HG03442 (cell line): ENCODE measurements around the gene TNPO3.
A peak's percentile ranks its signal among the peaks of the same experiment; 100 is the strongest.
"Not testable (repeated sequence)": the region's sequence is repeated elsewhere in the genome, so short reads cannot be mapped to it uniquely, and the experiment has no call there.

Source experiments
- ATAC-seq: cut with Tn5 transposase; IDR thresholded peaks from one replicate; pipeline ENCODE4 v1.9.1; 2021; ENCODE audit warnings: mild to moderate bottlenecking, moderate library complexity; ENCODE audit not compliant: unreplicated experiment

Gene TNPO3

DNA sequence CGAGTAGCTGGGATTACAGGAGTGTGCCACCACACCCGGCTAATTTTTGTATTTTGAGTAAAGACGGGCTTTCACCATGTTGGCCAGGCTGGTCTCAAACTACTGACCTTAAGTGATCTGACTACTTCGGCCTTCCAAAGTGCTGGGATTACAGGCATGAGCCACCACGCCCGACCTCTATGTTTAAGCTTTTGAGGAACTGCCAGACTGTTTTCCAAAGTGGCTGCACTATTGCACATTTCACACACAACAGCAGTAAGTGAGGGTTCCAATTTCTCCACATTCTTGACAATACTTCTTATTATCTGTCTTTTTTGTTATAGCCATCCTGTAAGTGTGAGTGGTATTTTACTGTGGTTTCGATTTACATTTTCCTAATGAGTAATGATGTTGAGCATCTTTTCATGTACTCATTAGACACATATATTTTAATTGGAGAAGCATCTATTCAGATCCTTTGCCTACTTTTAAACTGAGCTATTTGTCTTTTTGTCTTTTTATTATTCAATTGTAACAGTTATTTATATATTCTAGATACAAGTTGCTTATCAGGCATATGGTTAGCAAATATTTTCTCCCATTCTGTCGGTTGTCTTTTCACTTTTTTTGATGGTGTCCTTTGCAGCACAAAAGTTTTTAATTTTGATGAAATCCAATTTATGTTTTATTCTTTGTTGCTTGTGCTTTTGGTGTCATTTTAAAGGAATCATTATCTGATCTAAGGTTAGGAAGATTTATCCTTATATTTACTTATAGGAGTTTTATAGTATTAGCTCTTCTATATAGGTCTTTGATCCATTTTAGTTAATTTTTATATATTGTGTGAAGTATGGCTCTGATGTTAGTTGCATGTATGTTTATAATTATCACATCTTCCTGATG lies 130.0 kb downstream of the TNPO3 start:
- ATAC-seq = no peak

DNA sequence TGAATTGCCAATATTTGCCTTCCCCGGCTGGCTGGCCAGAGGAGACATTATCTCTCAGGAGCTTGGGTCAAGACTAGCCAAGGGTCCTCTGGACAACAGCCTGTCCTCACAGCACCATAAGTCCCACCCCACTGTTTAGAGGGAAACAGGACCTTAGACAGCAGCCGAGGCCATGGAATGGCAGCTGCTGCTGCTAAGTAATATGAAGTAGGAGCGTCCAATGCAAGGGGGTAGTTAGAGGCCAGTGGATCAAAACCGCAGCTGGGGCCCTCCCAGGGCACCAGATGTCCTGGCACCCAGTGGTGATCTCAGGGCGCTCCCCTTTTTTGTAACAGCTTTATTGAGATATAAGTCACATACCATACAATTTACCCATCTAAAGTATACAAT lies 131.5 kb downstream of the TNPO3 start:
- ATAC-seq = no peak

DNA sequence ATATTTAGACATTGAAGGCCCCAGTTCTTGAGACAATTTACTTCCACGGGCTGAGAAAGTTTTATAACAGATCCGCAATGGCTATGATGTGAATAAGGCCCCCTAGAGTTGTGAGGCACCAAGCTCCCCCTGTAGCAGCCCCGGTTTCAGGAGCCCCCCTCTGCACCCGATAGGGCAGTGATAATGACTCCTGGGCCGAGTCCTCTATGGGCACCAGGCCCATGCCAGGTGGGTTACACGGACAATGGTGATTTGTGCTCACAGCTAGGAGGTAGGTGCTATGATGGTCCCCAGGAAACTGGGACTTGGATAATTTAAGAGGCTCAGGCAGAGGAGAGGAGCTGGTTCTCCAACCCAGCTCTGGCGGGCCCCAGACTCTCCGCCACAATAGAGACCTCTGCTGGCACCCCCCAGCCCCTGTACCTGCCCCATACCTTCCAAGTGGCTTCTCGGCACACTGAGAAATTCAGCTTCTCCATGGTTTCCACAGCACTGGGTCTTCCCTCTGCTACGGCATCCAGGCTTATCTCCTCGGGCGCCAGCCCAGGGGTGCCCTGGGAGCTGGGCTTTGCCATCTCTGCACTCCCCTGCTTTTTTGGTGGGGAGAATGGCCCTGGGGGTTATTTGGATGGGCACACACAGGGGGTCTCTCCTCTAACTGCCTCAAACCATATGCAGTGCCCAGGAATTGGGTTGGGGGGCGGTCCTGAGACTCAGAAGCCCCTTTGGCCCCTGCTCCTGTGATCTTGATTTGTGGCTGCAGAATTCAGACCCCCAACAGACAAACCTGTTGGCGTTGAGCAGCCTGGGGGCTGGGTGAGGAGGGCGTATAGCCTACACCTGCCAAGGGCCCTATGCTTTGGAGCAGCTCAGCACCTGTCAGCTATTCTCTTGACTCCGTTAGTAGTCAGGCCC lies 132.2 kb downstream of the TNPO3 start:
- ATAC-seq = no peak

- no peak for ATAC-seq
Observed at GRCh38 chr7:128921866-128922440, 133.0 kb downstream of the TNPO3 start.

DNA sequence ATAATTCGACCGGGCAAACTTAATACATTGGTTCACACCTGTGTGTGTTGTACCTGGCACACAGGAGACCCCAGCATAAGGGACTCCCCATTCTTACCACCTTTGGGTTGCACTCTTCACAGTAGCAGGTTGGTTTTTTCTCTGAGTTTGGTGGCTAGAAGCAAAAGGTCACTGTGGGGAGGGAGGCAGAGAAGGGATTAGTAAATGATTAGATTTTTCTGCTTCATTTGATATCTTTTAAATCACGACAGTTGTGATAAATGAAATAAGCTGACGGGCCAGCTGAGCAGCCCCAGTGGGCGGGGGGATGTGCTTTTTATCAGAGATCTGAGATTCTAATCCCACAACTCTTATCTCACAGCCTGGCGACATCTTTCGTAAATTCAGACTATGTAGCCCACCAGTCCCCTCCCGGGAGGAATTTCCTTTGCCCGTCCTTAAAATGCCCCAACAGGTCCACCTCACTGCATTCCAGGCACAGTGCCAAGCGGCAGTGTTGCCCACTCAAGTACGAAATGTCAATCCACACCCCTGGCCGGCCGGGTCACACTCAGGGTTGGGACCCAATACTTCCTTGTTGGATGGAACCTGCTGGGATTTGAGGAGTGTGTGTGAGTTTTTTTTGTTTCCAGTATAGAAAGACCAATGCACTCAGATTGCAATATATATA lies 133.9 kb downstream of the TNPO3 start:
- ATAC-seq = no peak

GRCh38 chr7:128919881-128920799 lies 134.8 kb downstream of the TNPO3 start:
- no peak for ATAC-seq

DNA sequence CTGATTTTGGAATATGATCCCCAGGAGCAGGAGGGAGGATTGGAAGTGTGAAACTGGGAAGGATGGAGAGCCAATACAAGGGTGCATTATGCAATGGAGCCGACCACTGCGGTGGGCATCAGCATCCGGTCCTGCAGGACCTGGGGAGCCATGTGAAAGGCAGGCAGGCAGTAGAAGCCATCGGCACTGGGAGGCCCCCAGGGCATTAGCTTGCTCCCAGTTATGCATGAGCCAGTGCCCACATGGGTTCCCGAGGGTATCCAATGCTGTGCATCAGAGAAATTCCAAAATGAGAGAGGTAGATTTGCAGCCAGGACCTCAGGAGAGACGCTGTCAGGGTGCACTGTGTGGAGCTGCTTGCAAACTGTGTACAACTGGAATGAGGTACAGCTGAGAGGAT lies 135.7 kb downstream of the TNPO3 start:
- no peak for ATAC-seq

- no peak for ATAC-seq
Observed at GRCh38 chr7:128918016-128918665, 136.8 kb downstream of the TNPO3 start.

DNA sequence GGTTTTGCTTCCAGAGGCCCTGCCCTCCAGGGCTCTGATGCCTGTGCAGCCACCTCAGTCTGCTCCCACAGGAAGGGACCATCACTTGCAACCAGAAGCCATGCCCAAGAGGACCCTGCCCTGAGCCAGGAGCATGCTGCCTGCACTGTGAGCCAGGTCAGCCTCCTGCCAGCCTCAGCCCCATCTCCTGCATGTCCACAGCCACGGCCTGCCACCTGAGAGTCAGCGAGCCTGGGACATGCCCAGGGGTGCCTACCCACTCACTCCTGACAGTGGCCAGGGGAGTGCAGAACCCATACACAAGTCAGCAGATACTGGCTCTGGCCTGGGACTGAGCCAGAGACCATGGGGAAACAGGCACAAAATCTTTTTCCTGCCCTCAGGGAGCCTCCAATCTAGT lies 137.8 kb downstream of the TNPO3 start:
- no peak for ATAC-seq

DNA sequence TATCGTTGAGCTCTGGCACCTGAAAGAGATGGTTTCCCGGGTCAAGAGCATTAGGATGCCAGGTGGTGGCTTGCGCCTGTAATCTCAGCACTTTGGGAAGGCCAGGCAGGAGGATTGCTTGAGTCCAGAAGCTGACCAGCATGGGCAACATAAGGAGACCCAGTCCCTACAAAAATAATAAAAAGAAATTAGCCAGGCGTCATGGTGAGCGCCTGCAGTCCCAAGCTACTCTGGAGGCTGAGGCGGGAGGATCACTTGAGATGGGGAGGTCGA lies 138.3 kb downstream of the TNPO3 start:
- ATAC-seq = no peak

- no peak for ATAC-seq
Observed at GRCh38 chr7:128915841-128916642, 138.9 kb downstream of the TNPO3 start.

DNA sequence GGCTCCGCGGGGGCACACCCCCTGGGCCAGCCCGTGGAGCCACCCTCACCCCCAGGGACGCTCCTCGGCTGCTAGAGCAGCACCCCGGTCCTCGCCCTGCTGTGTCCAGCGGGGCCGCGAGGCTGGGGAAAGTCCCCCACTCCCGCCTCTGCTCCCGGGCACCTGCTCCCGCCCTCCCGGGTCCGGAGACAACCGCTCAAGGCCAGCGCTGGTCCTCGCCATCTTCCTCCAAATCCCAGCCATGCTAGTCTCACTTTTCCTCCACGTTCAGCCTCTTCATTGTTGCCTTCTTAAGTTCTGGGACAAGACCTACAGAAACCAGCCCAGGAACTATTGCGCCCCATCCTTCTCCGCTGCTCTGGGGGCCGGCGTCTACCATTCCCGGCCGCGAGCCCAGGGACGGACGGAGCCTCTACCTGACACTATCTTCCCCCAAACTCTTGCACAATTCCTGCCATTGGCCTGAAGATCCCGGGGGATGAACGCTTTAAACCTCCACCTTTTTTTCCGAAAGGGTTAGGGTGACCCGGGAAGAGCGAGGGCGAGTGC lies 139.6 kb downstream of the TNPO3 start:
- ATAC-seq = peak; percentile 10

- ATAC-seq = peak; percentile 41
Observed at GRCh38 chr7:128914566-128915151, 140.3 kb downstream of the TNPO3 start.

DNA sequence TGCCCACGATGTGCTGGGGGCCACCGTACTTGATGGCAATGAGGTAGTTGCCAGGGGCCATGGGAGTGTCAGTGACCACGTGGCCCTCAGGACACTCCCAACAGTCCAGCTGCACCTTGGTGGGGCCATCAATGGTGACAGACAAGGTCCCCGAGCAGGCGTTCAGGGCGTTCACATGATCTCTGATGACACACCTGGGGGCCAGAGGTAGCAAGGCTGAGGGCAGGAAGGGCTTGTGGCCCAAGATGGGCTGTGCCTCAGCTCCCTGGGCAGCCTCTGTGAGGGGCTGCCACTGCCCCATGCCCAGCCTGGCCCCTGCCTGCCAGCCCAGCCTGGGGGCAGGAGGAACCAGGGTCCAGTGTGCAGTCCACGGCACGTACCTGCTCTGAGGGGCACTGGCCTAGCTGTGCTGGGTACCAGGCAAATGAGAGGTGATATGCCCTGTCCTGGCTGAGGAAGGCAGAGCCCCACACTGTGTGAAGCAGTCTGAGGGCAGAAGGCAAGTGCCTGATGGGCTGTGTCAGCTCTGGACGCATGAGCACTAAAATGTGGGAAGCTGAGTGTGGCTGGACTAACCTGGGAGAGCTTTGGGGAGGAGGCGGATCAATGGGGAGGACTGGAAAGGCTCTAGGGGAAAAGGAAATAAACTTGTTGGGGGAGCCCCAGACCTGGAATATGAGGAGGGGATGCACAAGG lies 140.9 kb downstream of the TNPO3 start:
- no peak for ATAC-seq

GRCh38 chr7:128912709-128913495 lies 142.0 kb downstream of the TNPO3 start:
- not testable (repeated sequence) for ATAC-seq

DNA sequence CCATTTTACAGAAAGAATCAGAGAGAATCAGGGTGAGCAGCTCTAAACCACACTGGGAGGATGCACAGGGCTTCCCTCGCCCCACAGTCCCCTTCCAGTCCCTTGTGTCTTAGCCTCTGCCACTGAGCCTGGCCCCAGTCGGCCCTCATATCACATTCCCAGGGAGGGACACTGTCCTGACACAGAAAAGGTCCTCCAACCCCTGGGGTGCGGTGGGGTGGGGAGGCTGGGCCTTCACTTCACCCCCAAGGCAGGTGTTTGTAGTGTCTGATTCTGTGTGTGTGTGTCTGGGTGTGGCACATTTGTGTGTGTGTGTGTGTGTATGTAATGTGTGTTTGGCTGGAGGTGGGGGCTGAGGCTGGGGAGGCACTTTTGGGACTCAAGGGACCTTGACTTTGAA lies 142.6 kb downstream of the TNPO3 start:
- ATAC-seq = no peak
